Naive thymus-derived CD8-positive, alpha-beta T cell (primary cell): ENCODE results near the gene ARHGAP22. TPM values are rescaled to one million over a fixed set of nuclear protein-coding genes. Genes with fewer than 3 reads are reported as not detected.

Experiments used
- ATAC-seq, 2 donors: fragments of 150-1000 bp; cut with Tn5 transposase in 1 of 2; sonication (Bioruptor Pico), chemical (Tn5 transposase) in 1 of 2; 1 replicate in 1 of 2; 2 replicates in 1 of 2; pipeline ENCODE4 v1.10.0; 2021; ENCODE audit warnings: mild to moderate bottlenecking in 2 of 2, moderate library complexity in 2 of 2
- POLR2A ChIA-PET: fragments of 350-600 bp; sonication (Branson Sonifier 250); formaldehyde crosslinking; loops from one replicate; lab custom pipeline; 2021; ENCODE audit warnings: antibody characterized with exemption; lab: Charles Lee
- DNase-seq, 10 donors: peaks; one replicate each; pipeline versions ENCODE4 v3.0.0 to v3.0.0-alpha.2; 2020 to 2022
- H3K27ac Mint-ChIP-seq, 10 donors: one replicate each; pipeline ENCODE4 v1.8.0; 2020 to 2022; ENCODE audit warnings: mild to moderate bottlenecking in 10 of 10, mixed read lengths in 10 of 10, moderate library complexity in 4 of 10, inconsistent platforms in 1 of 10
- H3K27me3 Mint-ChIP-seq, 5 donors: one replicate each; pipeline ENCODE4 v1.8.0; 2021 to 2022; ENCODE audit warnings: mixed read lengths in 5 of 5
- H3K36me3 Mint-ChIP-seq, 3 donors: one replicate each; pipeline ENCODE4 v1.8.0; 2020 to 2022; ENCODE audit warnings: mixed read lengths in 3 of 3, mild to moderate bottlenecking in 2 of 3, inconsistent platforms in 1 of 3
- H3K4me1 Mint-ChIP-seq, 4 donors: one replicate each; pipeline ENCODE4 v1.8.0; 2021 to 2022; ENCODE audit warnings: mixed read lengths in 4 of 4
- H3K4me3 Mint-ChIP-seq, 10 donors: one replicate each; pipeline ENCODE4 v1.8.0; 2020 to 2022; ENCODE audit warnings: mild to moderate bottlenecking in 10 of 10, mixed read lengths in 10 of 10, moderate library complexity in 6 of 10, inconsistent platforms in 1 of 10
- H3K9me3 Mint-ChIP-seq, 9 donors: one replicate each; pipeline ENCODE4 v1.8.0; 2020 to 2022; ENCODE audit warnings: mixed read lengths in 9 of 9, mild to moderate bottlenecking in 3 of 9, inconsistent platforms in 1 of 9, moderate library complexity in 1 of 9
- polyA plus RNA-seq, 3 donors: library from polyadenylated mRNA; unstranded; fragments of 300-500 nt; fragmentation: Illumina TruSeq; gene quantifications; one replicate each; pipeline ENCODE4 v1.2.3, GENCODE V29; 2021
- total RNA-seq, 8 experiments: library from RNA in 2 of 8; stranded (reverse) in 2 of 8; gene quantifications; one replicate each; pipeline ENCODE4 v1.2.3 and lab custom pipeline; 2021 to 2026

Gene ARHGAP22
- total and polyA plus RNA-seq, 5 experiments from 2014 or later, result 0.88 TPM; not detected in 4

- H3K27ac Mint-ChIP-seq, result no peak overlapping the region
- H3K4me3 Mint-ChIP-seq, result no peak overlapping the region
- no peak for DNase-seq
- ATAC-seq, result no peak
- peaks cover 5 to 31% (median 13%) of the 10 kb centered on the region in 9 donors for H3K9me3 Mint-ChIP-seq
- peaks cover 0 to 17% (median 2%) of the 10 kb centered on the region in 3 donors for H3K36me3 Mint-ChIP-seq
- H3K4me1 Mint-ChIP-seq, result peaks cover 0 to 10% (median 0%) of the 10 kb centered on the region in 4 donors
- POLR2A ChIA-PET, result no interaction called here
- peaks cover 0 to 7% (median 1%) of the 10 kb centered on the region in 5 donors for H3K27me3 Mint-ChIP-seq
Observed at GRCh38 chr10:48512861-48513260, 92.0 kb downstream of the ARHGAP22 start.

GRCh38 chr10:48511875-48512231 is 93.0 kb downstream of the ARHGAP22 start:
- peaks cover 0 to 17% (median 2%) of the 10 kb centered on the region in 3 donors for H3K36me3 Mint-ChIP-seq
- POLR2A ChIA-PET, result no interaction called here
- peaks cover 0 to 7% (median 1%) of the 10 kb centered on the region in 5 donors for H3K27me3 Mint-ChIP-seq
- ATAC-seq (no peak), DNase-seq (no peak)
- peaks cover 5 to 29% (median 13%) of the 10 kb centered on the region in 9 donors for H3K9me3 Mint-ChIP-seq
- no peak overlapping the region for H3K27ac Mint-ChIP-seq
- no peak overlapping the region for H3K4me3 Mint-ChIP-seq
- peaks cover 0 to 7% (median 0%) of the 10 kb centered on the region in 4 donors for H3K4me1 Mint-ChIP-seq

GRCh38 chr10:48511066-48511874 is 93.6 kb downstream of the ARHGAP22 start:
- ATAC-seq, result no peak
- Mint-ChIP-seq H3K27ac (no peak overlapping the region), H3K27me3 (peaks cover 0 to 7% (median 1%) of the 10 kb centered on the region in 5 donors), H3K9me3 (peaks cover 5 to 29% (median 13%) of the 10 kb centered on the region in 9 donors), H3K4me3 (no peak overlapping the region), H3K36me3 (peaks cover 0 to 17% (median 2%) of the 10 kb centered on the region in 3 donors), H3K4me1 (peaks cover 0 to 7% (median 0%) of the 10 kb centered on the region in 4 donors)
- POLR2A ChIA-PET, result no interaction called here
- DNase-seq, result no peak

- H3K27me3 Mint-ChIP-seq, result peaks cover 0 to 7% (median 2%) of the 10 kb centered on the region in 5 donors
- DNase-seq (no peak), ATAC-seq (no peak)
- H3K9me3 Mint-ChIP-seq, result peaks cover 3 to 23% (median 12%) of the 10 kb centered on the region in 9 donors
- peaks cover 0 to 9% (median 0%) of the 10 kb centered on the region in 4 donors for H3K4me1 Mint-ChIP-seq
- H3K4me3 Mint-ChIP-seq, result no peak overlapping the region
- no peak overlapping the region for H3K27ac Mint-ChIP-seq
- H3K36me3 Mint-ChIP-seq, result peaks cover 0 to 14% (median 2%) of the 10 kb centered on the region in 3 donors
- POLR2A ChIA-PET, result no interaction called here
Observed at GRCh38 chr10:48509974-48510692, 94.7 kb downstream of the ARHGAP22 start.

- H3K4me3 Mint-ChIP-seq, result no peak overlapping the region
- H3K36me3 Mint-ChIP-seq, result peaks cover 0 to 8% (median 0%) of the 10 kb centered on the region in 3 donors
- peaks cover 0 to 14% (median 3%) of the 10 kb centered on the region in 9 donors for H3K9me3 Mint-ChIP-seq
- no peak overlapping the region for H3K27ac Mint-ChIP-seq
- POLR2A ChIA-PET, result no interaction called here
- peak in 1 of 10 donors; percentile 12 for DNase-seq
- H3K4me1 Mint-ChIP-seq, result peaks cover 0 to 9% (median 0%) of the 10 kb centered on the region in 4 donors
- no peak for ATAC-seq
- peaks cover 0 to 7% (median 3%) of the 10 kb centered on the region in 5 donors for H3K27me3 Mint-ChIP-seq
Observed at GRCh38 chr10:48508791-48509772, 95.8 kb downstream of the ARHGAP22 start.

GRCh38 chr10:48507933-48508790 is 96.7 kb downstream of the ARHGAP22 start:
- POLR2A ChIA-PET, result no interaction called here
- Mint-ChIP-seq H3K36me3 (peaks cover 0 to 5% (median 0%) of the 10 kb centered on the region in 3 donors), H3K27me3 (peaks cover 0 to 7% (median 3%) of the 10 kb centered on the region in 5 donors), H3K4me1 (peaks cover 0 to 9% (median 0%) of the 10 kb centered on the region in 4 donors), H3K4me3 (no peak overlapping the region), H3K27ac (no peak overlapping the region), H3K9me3 (peaks cover 0 to 6% (median 0%) of the 10 kb centered on the region in 9 donors)
- ATAC-seq, result no peak
- peak in 1 of 10 donors; percentile 10 for DNase-seq

- H3K9me3 Mint-ChIP-seq, result peaks cover 0 to 3% (median 0%) of the 10 kb centered on the region in 9 donors
- peaks cover 0 to 7% (median 3%) of the 10 kb centered on the region in 5 donors for H3K27me3 Mint-ChIP-seq
- H3K27ac Mint-ChIP-seq, result no peak overlapping the region
- no peaks in the 10 kb centered on the region for H3K36me3 Mint-ChIP-seq
- ATAC-seq (no peak), DNase-seq (no peak)
- POLR2A ChIA-PET, result no interaction called here
- H3K4me3 Mint-ChIP-seq, result no peak overlapping the region
- H3K4me1 Mint-ChIP-seq, result peaks cover 0 to 8% (median 0%) of the 10 kb centered on the region in 4 donors
Observed at GRCh38 chr10:48507494-48507893, 97.4 kb downstream of the ARHGAP22 start.

GRCh38 chr10:48506147-48506917 is 98.5 kb downstream of the ARHGAP22 start:
- Mint-ChIP-seq H3K4me1 (peaks cover 0 to 2% (median 0%) of the 10 kb centered on the region in 4 donors), H3K27me3 (peaks cover 0 to 5% (median 2%) of the 10 kb centered on the region in 5 donors), H3K9me3 (no peaks in the 10 kb centered on the region), H3K36me3 (no peaks in the 10 kb centered on the region), H3K27ac (no peak overlapping the region), H3K4me3 (no peak overlapping the region)
- ATAC-seq, result no peak
- DNase-seq, result peak in 1 of 10 donors; percentile 10
- POLR2A ChIA-PET, result no interaction called here

GRCh38 chr10:48505394-48506112 is 99.3 kb downstream of the ARHGAP22 start:
- no peak overlapping the region for H3K27ac Mint-ChIP-seq
- peaks cover 0 to 5% (median 2%) of the 10 kb centered on the region in 5 donors for H3K27me3 Mint-ChIP-seq
- POLR2A ChIA-PET, result no interaction called here
- no peaks in the 10 kb centered on the region for H3K9me3 Mint-ChIP-seq
- H3K4me3 Mint-ChIP-seq, result no peak overlapping the region
- H3K4me1 Mint-ChIP-seq, result peaks cover 0 to 2% (median 0%) of the 10 kb centered on the region in 4 donors
- no peaks in the 10 kb centered on the region for H3K36me3 Mint-ChIP-seq
- DNase-seq (peak in 1 of 10 donors; percentile 10), ATAC-seq (no peak)

- POLR2A ChIA-PET, result no interaction called here
- ATAC-seq, result no peak
- DNase-seq, result peak in 1 of 10 donors; percentile 2
Observed at GRCh38 chr10:48504141-48504885, 100.6 kb downstream of the ARHGAP22 start.

More at GRCh38 chr10:48504141-48504885, 100.6 kb downstream of the ARHGAP22 start:
- no peaks in the 10 kb centered on the region for H3K36me3 Mint-ChIP-seq
- H3K4me3 Mint-ChIP-seq, result no peak overlapping the region
- H3K27ac Mint-ChIP-seq, result peak overlapping the region in 1 of 10 donors; percentile 12
- H3K9me3 Mint-ChIP-seq, result no peaks in the 10 kb centered on the region
- peaks cover 0 to 5% (median 2%) of the 10 kb centered on the region in 5 donors for H3K27me3 Mint-ChIP-seq
- H3K4me1 Mint-ChIP-seq, result peaks cover 0 to 2% (median 0%) of the 10 kb centered on the region in 4 donors
